Rectal smooth muscle tissue (tissue), 1 donor: ENCODE data around the gene C15orf61.

Source experiments
- H3K27ac ChIP-seq: one replicate; pipeline ENCODE4 v1.7.0; 2013; ENCODE audit warnings: low read depth, low read length, inconsistent platforms
- H3K27me3 ChIP-seq: one replicate; pipeline ENCODE4 v1.7.0; 2013; ENCODE audit warnings: low read length; ENCODE audit not compliant: control insufficient read depth, insufficient read depth
- H3K36me3 ChIP-seq: one replicate; pipeline ENCODE4 v1.7.0; 2013; ENCODE audit warnings: low read length; ENCODE audit not compliant: control insufficient read depth, insufficient read depth
- H3K4me1 ChIP-seq: one replicate; pipeline ENCODE4 v1.7.0; 2013; ENCODE audit warnings: low read length; ENCODE audit not compliant: control insufficient read depth, insufficient read depth
- H3K4me3 ChIP-seq: one replicate; pipeline ENCODE4 v1.7.0; 2013; ENCODE audit warnings: low read length
- H3K9ac ChIP-seq: one replicate; pipeline ENCODE4 v1.7.0; 2013; ENCODE audit warnings: low read length

The C15orf61 gene

DNA sequence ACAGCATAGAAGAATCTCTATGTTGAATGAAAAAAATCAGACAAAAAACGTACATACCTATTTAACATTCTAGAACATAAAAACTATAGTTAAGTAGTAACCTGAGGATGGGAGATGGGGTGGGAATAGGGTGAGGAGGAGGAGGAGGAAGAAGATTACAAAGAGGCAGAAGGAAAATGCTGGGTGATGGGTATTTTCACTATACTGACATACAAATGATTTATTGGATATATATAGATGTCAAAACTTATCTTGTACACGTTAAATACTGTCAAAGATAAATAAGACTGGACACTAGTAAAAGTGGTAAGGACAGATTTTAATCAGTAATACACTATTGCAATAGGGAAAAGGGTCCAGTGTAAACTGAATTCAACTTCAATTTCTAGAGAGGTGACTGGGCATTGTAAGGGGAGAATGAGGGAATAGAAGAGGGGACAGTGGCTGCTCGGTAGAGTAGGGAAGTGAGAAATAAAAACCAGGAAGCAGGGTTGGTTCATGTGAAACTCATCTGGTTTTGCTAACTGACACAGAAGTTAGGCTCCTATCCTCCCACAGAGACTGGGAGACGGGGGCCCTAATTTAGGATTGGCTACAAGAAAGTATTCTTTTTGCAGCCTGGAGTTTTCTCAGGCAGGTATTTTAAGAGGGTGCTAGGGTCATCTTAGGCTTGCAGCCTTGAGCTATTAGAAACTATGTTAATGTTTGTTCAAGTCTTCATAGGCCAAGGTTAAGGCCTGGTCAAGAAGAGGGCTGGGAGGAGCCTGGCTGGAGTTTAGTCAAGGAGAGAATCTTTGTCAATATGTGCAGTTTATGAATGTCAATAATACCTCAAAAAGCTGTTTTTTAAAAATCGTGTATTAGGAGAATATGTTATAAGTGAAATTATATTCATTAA, 15.0 kb upstream of the C15orf61 start:
- Histone ChIP-seq H3K4me3 (no peak overlapping the region), H3K36me3 (no peaks in the 10 kb centered on the region), H3K27me3 (no peaks in the 10 kb centered on the region), H3K27ac (no peak overlapping the region), H3K4me1 (no peaks in the 10 kb centered on the region), H3K9ac (no peak overlapping the region)

DNA sequence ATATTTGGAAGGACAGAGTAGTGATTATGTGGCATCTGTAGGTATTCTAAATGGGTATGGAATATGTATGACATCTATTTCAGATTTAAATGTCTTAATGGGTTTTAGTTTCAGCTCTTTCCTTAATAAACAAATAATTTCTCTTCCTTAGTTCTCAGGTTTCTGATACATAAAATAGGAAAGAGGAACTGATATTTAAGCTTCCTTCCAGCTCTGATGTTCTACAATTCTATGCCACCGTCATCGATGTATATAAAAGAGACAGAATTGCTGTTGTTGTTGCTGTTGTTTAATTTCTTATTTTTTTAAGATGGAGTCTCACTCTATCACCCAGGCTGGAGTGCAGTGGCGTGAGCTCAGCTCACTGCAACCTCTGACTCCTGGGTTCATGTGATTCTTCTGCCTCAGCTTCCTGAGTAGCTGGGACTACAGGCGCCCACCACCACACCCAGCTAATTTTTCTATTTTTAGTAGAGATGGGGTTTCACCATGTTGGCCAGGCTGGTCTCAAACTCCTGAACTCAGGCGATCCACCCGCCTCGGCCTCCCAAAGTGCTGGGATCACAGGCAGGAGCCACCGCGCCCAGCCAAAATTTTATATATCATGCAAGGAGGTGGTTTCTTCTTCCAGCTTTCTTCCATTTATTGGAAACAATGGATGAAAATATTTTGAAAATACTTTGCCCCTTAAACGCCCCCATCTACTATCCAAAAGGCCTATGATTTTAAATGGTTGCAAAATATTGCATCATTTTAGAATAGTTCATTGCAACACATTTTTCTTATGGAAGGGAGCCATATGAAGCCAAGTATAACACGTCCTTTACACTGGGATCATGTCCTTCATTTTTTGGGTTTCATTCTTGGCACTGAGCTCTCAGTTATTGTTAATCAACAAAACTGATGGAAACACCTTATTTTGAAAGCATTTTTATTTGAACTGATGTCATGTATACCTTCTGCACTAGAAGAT, 13.9 kb upstream of the C15orf61 start:
- H3K9ac ChIP-seq, result no peak overlapping the region
- H3K4me1 ChIP-seq, result no peaks in the 10 kb centered on the region
- no peak overlapping the region for H3K27ac ChIP-seq
- H3K27me3 ChIP-seq, result no peaks in the 10 kb centered on the region
- H3K36me3 ChIP-seq, result no peaks in the 10 kb centered on the region
- H3K4me3 ChIP-seq, result no peak overlapping the region

DNA sequence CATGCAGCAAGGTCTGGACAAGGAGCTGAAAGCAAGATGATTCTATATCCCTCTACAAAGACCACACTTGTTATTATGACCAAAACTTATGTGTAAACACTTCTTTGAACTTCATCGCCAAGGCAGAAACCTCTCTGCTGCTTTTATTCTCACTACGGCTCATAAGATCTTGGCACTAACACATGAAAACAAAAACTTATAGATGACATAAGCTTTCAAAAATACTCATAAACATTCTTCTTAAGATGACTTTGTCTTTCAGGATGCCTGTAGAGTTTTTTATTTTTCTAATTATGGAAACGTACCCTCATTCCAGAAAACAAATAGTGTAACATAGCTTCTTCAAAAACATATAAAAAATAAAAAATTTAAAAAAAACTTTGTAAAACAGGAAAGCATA, 12.5 kb upstream of the C15orf61 start:
- Histone ChIP-seq H3K9ac (no peak overlapping the region), H3K4me1 (no peaks in the 10 kb centered on the region), H3K4me3 (no peak overlapping the region), H3K27me3 (no peaks in the 10 kb centered on the region), H3K27ac (no peak overlapping the region), H3K36me3 (peaks cover 3% of the 10 kb centered on the region)

DNA sequence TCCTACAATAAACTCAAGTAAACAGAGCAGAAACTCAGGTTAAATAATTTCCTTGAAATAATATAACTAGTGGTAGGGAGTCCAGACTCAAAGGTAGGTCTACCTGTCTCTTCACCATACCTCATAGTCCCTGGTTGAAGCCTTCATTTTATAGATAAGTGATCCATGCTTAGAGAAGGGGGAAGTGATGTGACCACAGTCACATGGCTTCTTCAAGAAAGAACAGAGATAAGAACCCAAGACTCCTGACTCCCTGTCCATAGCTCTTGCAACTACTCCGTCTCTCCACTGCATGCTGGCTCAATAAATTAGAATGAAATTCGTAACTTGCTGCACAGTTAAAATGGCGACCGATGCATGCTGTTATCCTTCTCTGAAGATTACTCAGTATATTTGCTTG, 11.0 kb upstream of the C15orf61 start:
- no peak overlapping the region for H3K4me3 ChIP-seq
- H3K9ac ChIP-seq, result no peak overlapping the region
- H3K27me3 ChIP-seq, result no peaks in the 10 kb centered on the region
- H3K27ac ChIP-seq, result no peak overlapping the region
- no peaks in the 10 kb centered on the region for H3K4me1 ChIP-seq
- H3K36me3 ChIP-seq, result peaks cover 10% of the 10 kb centered on the region

DNA sequence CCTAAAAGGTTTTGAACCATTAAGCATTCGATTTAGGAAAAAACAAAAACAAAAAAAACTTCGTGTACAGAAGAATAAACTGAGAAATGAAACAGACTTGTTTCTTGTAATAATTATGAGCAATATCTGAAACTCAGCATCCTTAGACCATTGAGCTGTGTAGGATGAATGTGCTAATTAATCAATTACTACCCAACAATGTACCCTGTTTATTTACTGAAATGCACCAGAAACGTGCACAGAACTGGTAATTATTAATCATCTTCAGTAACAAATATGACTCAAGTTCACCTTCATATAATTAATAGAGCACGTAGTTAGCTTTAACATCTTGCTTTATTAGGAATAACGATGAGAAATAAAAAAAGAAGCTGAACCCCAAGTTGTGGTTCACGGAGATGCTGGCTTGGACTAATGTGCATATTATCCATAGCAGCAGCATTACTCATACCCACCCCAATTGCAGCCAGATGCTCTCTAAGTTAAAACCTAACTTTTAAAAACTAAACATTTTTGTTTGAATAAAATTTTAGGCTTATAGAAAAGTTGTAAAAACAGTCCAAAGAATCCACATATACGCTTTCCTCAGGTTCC, 10.2 kb upstream of the C15orf61 start:
- H3K36me3 ChIP-seq, result peaks cover 10% of the 10 kb centered on the region
- H3K27ac ChIP-seq, result no peak overlapping the region
- no peaks in the 10 kb centered on the region for H3K27me3 ChIP-seq
- no peak overlapping the region for H3K4me3 ChIP-seq
- H3K9ac ChIP-seq, result no peak overlapping the region
- no peaks in the 10 kb centered on the region for H3K4me1 ChIP-seq

DNA sequence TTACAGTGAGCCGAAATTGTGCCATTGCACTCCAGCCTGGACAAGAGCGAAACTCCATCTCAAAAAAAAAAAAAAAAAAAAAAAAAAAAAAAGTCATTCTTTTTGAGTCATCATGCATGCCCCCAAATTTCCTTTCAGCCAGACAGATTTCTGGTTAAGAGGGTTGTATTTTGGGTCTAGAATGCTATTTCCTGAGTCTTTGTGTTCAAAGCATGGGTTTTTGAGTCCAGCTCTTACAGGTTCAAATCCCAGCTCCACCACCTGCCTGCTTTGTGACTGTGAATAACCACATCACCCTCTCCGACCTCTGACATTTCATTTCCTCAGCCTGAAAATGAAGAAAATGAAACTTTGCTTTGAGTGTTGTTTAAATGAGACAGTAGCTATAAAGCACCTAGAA, 9.3 kb upstream of the C15orf61 start:
- H3K36me3 ChIP-seq, result peaks cover 10% of the 10 kb centered on the region
- no peak overlapping the region for H3K4me3 ChIP-seq
- no peaks in the 10 kb centered on the region for H3K4me1 ChIP-seq
- no peak overlapping the region for H3K27ac ChIP-seq
- H3K9ac ChIP-seq, result no peak overlapping the region
- H3K27me3 ChIP-seq, result no peaks in the 10 kb centered on the region

DNA sequence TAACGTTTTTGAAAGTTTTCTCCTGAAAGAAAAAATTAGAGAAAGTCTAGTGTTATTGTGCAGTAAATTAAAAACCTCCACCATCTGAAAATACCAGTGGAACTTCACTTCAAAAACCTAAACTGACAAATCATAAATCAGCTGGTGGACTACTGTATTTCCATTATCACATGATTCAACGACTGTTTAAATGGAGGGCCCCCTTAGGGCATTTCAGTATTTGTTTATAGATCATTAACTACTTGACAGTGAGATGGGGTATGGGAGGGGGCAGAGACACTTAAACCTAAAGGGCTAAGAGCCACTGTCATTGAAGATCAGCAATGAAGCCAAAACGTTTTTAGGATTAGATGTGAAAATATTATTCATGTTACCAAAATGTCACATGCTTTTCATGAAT, 8.8 kb upstream of the C15orf61 start:
- no peak overlapping the region for H3K9ac ChIP-seq
- H3K4me1 ChIP-seq, result no peaks in the 10 kb centered on the region
- no peak overlapping the region for H3K27ac ChIP-seq
- H3K27me3 ChIP-seq, result no peaks in the 10 kb centered on the region
- H3K36me3 ChIP-seq, result peaks cover 10% of the 10 kb centered on the region
- H3K4me3 ChIP-seq, result no peak overlapping the region

DNA sequence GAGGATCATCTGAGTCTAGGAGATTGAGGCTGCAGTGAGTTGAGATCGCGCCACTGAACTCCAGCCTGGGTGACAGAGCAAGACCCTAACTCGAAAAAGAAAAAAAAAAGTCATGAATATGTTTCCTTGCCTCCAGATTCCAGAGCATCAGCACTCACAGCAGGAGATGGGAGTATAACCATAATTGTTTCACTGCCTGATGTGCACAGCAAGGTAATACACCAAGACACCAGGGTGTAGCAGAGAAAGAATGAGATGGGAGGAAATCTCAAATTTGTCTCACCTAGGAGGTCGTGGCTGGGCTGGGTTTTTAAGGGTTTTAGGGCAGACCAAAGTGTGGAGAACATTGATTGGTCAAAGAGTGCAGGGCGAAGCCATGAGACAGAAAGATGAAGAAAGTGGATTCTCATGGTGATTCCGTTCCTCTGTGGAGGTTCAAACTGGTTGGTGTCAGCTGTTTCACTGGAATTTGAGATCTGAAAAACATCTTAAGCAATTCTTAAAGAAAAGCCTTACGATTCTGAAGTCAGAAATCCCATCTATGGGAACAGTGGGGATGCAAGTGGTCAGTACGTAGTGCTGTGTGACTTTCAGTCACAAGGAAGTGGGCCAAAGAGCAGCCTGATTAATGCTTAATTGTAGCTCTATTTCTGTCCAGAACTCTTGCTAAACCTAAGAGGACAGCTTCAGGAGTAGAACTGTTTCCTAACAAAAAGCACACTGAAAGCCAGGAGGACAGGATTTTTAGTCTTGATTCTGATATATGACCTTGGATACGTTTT, 7.8 kb upstream of the C15orf61 start:
- H3K36me3 ChIP-seq, result peaks cover 10% of the 10 kb centered on the region
- no peaks in the 10 kb centered on the region for H3K27me3 ChIP-seq
- no peak overlapping the region for H3K9ac ChIP-seq
- no peak overlapping the region for H3K27ac ChIP-seq
- H3K4me1 ChIP-seq, result no peaks in the 10 kb centered on the region
- H3K4me3 ChIP-seq, result no peak overlapping the region

DNA sequence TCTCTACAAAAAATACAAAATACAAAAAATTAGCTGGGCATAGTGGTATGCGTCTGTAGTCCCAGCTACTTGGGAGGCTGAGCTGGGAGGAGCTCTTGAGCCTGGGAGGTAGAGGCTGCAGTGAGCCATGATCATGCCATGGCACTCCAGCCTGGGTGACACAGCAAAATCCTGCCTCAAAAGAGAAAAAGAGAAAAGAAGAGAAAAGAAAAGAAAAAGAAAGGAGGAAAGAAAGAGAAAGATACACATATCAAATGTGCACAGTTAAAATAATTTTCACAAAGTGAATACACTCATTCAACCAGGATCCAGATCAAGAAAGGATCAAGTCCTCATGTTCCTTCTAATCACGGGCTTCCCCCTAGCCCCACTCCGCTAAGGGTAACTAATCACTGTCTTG, 5.8 kb upstream of the C15orf61 start:
- H3K27ac ChIP-seq, result no peak overlapping the region
- peaks cover 10% of the 10 kb centered on the region for H3K36me3 ChIP-seq
- H3K9ac ChIP-seq, result no peak overlapping the region
- no peaks in the 10 kb centered on the region for H3K4me1 ChIP-seq
- no peaks in the 10 kb centered on the region for H3K27me3 ChIP-seq
- no peak overlapping the region for H3K4me3 ChIP-seq

DNA sequence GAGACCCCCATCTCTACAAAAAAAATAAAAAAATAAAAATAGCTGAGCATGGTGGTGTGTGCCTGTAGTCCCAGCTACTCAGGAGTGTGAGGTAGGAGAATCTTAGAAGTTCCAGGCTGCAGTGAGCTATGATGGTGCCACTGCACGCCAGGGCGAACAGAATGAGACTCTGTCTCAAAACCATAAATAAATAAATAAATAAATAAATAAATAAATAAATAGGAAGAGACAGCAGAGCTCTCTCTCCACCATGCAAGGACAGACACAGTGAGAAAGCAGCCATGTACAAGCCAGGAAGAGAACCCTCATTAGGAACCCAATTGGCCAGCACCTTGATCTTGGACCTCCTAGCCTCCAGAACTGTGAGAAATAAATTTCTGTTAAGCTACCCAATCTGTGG, 5.4 kb upstream of the C15orf61 start:
- peaks cover 10% of the 10 kb centered on the region for H3K36me3 ChIP-seq

DNA sequence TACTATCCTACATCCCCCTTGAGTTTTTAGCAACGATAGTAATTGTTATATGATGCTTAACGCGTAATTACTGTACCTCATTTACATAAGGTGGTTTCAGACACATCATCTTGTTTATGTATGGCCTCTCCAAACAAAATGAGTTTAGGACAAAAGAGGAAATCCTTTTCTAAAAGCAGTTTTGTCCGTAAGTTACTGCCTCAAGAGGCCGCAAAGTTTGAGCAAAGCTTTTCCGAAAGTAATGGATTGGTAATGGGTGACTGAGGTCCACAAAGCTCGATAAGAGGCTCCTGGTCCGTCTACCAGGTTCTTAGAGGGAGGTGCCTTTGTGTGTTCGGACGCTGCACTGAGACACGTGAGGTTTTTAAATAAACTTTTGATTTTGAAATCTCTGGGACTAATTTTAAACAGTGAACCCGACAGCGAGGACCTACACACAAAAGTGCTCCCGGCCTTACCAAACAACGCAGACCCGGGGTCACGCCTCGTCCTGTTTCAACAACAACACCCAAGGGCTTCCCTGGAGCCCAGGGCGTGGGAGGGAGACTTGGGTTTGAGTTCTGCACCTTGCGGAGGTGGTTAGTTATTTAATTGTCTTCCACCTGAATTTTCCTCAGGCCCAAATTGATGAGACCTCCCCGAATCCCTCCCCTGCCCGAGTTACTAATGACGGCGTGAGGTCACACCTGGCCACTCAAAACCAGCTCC, 456 bp upstream of the C15orf61 start:
- no peaks in the 10 kb centered on the region for H3K36me3 ChIP-seq
- H3K9ac ChIP-seq, result peak overlapping the region; percentile 38
- H3K4me3 ChIP-seq, result peak overlapping the region; percentile 91
- H3K27me3 ChIP-seq, result no peaks in the 10 kb centered on the region
- H3K27ac ChIP-seq, result peak overlapping the region; percentile 94
- no peaks in the 10 kb centered on the region for H3K4me1 ChIP-seq

More for the DNA sequence above, 5.4 kb upstream of the C15orf61 start:
- Histone ChIP-seq H3K4me1 (no peaks in the 10 kb centered on the region), H3K27me3 (no peaks in the 10 kb centered on the region), H3K27ac (no peak overlapping the region), H3K4me3 (no peak overlapping the region), H3K9ac (no peak overlapping the region)
